ENCODE measurements around the gene ADH1C.

Gene ADH1C

DNA sequence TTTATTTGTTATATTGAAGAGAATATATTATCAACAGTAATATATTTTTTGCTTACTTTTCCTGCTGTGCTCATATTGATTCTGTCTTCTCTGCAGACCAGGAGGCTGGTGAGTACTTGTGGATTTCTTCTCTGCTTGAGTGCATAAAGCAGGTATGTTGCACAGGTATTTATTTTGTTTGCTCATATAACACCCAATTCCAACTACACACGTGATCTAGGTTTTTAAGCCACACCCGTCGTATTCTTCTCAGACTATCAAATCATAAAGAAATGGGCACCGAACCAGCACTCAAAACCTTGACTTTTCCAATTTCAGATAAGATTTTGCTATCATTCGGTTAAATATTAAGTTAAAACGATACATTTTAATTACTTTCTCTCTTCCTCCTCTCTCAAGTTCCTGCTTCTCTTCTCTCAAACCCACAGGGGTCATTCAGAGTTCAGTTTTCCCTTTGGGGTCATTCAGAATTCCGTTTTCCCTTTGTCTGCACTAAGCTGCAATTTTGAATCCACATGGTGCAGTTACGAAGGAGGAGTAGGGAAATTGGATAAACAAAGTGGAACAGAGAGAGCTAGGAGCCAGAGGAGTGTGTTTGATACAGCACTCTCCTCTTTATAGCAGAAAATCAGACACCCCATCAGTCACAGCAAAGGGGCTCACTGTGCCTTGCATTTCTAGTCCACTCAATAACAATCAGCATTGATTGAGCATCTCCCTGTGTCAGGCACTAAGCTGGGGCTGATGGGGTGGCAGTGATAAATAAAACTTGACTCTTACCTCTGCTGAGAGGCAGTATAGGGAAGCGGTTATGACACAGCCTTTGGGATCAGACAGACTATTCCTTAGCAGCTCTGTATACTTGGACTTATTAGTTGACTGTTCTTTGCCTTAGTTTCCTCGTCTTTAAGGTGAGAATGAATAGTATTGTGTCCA lies at the start of gene ADH1C:
TSS of gene ADH1C (minus strand) at position 145 of the 936 bp plus-strand sequence. CDS start at position 74, 71 bp downstream.
- DNase-seq (ENCODE audit: low read depth in 2 of 2): peak in 1 of 2 donors; percentile 44
- TF ChIP-seq, protein P1, sequence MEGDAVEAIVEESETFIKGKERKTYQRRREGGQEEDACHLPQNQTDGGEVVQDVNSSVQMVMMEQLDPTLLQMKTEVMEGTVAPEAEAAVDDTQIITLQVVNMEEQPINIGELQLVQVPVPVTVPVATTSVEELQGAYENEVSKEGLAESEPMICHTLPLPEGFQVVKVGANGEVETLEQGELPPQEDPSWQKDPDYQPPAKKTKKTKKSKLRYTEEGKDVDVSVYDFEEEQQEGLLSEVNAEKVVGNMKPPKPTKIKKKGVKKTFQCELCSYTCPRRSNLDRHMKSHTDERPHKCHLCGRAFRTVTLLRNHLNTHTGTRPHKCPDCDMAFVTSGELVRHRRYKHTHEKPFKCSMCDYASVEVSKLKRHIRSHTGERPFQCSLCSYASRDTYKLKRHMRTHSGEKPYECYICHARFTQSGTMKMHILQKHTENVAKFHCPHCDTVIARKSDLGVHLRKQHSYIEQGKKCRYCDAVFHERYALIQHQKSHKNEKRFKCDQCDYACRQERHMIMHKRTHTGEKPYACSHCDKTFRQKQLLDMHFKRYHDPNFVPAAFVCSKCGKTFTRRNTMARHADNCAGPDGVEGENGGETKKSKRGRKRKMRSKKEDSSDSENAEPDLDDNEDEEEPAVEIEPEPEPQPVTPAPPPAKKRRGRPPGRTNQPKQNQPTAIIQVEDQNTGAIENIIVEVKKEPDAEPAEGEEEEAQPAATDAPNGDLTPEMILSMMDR (IDR thresholded peaks at IDR 0.05; ENCODE audit: low read depth, low read length): no peak

DNA sequence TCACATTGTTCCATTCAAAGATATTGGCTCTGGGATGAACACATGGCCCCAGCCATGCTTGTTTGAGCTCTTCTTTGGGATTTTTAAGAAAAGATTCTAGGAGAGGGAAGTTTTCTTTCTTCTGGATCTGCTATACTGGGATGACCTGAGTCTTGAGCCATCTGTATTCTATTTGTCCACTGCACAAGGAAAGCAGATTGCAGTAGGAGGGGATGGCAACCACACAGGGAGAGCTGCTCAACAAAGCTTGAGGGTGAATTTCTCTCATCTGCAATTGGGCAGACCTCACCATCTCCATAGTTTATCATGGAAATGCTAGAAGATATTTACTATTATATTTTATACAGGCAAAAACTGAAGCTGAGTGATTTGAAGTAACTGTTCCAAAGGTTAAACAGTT lies 48.3 kb upstream of the ADH1C start:
- TF ChIP-seq, protein P1 (IDR thresholded peaks at IDR 0.05; ENCODE audit: low read depth, low read length): no peak
- no peak overlapping the region for H3K4me3 ChIP-seq (replicated peaks in 1 of 2; ENCODE audit: low read depth in 2 of 2, low read length in 2 of 2)
- no peak for DNase-seq (ENCODE audit: low read depth in 2 of 2)

More for the DNA sequence above, at the start of gene ADH1C:
- H3K4me3 ChIP-seq (replicated peaks in 1 of 2; ENCODE audit: low read depth in 2 of 2, low read length in 2 of 2): no peak within 1 kb of the TSS

DNA sequence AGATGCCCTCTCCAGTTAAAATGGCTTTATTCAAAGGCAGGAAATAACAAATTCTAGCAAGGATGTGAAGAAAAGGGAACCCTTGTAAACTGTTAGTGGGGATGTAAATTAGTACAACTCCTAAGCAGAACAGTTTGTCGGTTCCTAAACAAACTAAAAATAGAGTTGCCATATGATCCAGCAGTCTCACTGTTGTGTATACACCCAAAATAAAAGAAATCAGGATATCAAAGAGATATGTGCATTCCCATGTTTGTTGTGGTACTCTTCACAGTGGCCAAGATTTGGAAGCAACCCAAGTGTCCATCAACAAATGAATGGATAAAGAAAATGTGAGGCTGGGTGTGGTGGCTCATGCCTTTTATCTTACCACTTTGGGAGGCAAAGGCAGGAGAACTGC lies 46.5 kb upstream of the ADH1C start:
- H3K4me3 ChIP-seq (replicated peaks in 1 of 2; ENCODE audit: low read depth in 2 of 2, low read length in 2 of 2): no peak overlapping the region
- TF ChIP-seq, protein P1 (IDR thresholded peaks at IDR 0.05; ENCODE audit: low read depth, low read length): no peak
- no peak for DNase-seq (ENCODE audit: low read depth in 2 of 2)

DNA sequence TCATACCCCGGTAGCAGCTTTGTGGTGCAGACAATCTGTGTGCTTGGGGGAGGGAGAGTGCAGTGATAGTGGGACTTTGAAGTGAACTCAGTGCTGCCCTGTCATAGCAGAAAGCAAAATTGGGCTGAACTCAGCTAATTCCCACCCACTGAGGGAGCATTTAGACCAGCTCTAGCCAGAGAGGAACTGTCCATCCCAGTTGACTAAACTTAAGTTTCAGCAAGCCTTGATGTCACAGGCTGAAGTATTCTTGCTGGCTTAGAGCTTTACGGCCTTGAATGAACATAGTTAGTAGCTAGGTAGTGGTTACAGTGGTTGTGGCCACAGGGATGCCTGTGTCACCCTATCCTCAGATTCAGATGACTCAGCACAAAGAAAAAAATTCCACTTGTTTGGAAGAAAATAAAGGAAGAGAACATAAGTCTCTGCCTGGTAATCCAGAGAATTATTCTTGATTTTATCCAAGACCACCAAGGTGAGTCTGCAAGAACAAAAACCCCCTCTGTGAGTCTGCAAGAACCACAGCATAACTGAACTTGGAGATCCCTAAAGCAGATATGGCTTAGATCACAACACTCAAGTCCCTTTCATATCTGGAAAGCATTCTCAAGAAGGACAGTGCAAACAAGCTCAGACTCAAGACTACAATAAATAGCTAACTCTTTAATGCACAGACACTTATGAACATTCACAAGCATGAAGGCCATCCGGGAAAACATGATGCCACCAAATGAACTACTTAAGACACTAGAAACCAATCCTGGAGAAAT lies 43.2 kb upstream of the ADH1C start:
- no peak overlapping the region for H3K4me3 ChIP-seq (replicated peaks in 1 of 2; ENCODE audit: low read depth in 2 of 2, low read length in 2 of 2)
- TF ChIP-seq, protein P1 (IDR thresholded peaks at IDR 0.05; ENCODE audit: low read depth, low read length): no peak
- peak in 1 of 2 donors; percentile 53 for DNase-seq (ENCODE audit: low read depth in 2 of 2)

DNA sequence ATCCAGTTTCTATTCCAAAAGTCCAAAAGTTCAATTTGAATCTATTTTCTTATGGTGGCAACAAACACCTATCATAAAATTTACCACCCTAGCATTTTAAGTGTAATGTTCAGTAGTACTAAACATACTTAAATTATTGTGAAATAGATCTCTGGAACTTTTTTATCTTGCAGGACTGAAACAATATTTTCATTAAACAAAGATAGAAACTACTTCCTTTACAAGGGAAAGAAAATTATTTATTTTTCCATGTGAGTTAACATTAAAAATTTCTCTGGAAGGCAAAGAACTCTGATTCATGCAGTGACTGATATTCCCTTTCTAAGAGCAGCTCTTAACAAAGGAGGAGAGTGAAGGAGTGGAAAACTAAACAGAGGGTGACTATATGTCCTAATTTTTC lies 42.4 kb upstream of the ADH1C start:
- no peak overlapping the region for H3K4me3 ChIP-seq (replicated peaks in 1 of 2; ENCODE audit: low read depth in 2 of 2, low read length in 2 of 2)
- DNase-seq (ENCODE audit: low read depth in 2 of 2): peak; percentile 54 to 71
- TF ChIP-seq, protein P1 (IDR thresholded peaks at IDR 0.05; ENCODE audit: low read depth, low read length): no peak

DNA sequence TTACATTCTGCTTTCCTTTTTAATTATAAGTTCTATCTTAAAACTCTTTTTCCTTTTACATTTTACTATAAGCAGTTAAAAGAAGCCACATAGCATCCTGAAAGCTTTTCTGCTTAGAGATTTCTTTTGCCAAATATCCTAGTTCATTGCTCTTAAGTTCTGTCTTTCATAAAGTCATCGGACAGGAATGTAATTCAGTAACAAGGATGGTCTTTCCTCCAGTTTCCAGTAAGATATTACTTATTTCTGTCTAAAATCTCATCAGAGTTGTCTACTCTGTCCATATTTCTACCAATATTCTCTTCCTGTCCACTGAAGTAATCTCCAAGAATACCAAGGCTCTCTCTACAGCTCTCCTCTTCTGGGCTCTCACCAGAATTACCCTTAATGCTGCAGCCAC lies 37.5 kb upstream of the ADH1C start:
- peak; percentile 64 to 68 for DNase-seq (ENCODE audit: low read depth in 2 of 2)
- no peak overlapping the region for H3K4me3 ChIP-seq (replicated peaks in 1 of 2; ENCODE audit: low read depth in 2 of 2, low read length in 2 of 2)
- TF ChIP-seq, protein P1 (IDR thresholded peaks at IDR 0.05; ENCODE audit: low read depth, low read length): no peak
